Lung microvascular endothelial cell (primary cell): ENCODE results near the gene CCDC178. TPM values are rescaled to one million over a fixed set of nuclear protein-coding genes. Genes with fewer than 3 reads are reported as not detected.
"Not testable (repeated sequence)": the region's sequence is repeated elsewhere in the genome, so short reads cannot be mapped to it uniquely, and the experiment has no call there.

Source experiments
- DNase-seq, 2 donors: peaks; one replicate each; pipeline versions ENCODE4 v3.0.0 to v3.0.0-alpha.2; 2010; ENCODE audit warnings: low read depth in 2 of 2
- total RNA-seq: library from RNA; depleted of rRNA; stranded (reverse); fragments of >200 nt; gene quantifications from 2 replicates; pipeline ENCODE4 v1.2.1, GENCODE V29; 2014

CCDC178 gene
- total RNA-seq, 1 donor from 2014 or later, result not detected

GRCh38 chr18:33212363-33212762 is 228.2 kb downstream of the CCDC178 start:
- DNase-seq, result no peak

- peak; percentile 33 to 36 for DNase-seq
Measured at GRCh38 chr18:33210575-33211189, 229.8 kb downstream of the CCDC178 start.

GRCh38 chr18:33205777-33206176 is 234.7 kb downstream of the CCDC178 start:
- DNase-seq, result no peak

- DNase-seq, result peak; percentile 13 to 46
Measured at GRCh38 chr18:33201509-33201926, 239.0 kb downstream of the CCDC178 start.

GRCh38 chr18:33195795-33196194 is 244.7 kb downstream of the CCDC178 start:
- no peak for DNase-seq

GRCh38 chr18:33194793-33195192 is 245.7 kb downstream of the CCDC178 start:
- DNase-seq, result no peak

GRCh38 chr18:33184958-33185357 is 255.6 kb downstream of the CCDC178 start:
- DNase-seq, result no peak

- peak in 1 of 2 donors; percentile 64 for DNase-seq
Measured at GRCh38 chr18:33184175-33184574, 256.3 kb downstream of the CCDC178 start.

- DNase-seq, result no peak
Measured at GRCh38 chr18:33183136-33183535, 257.4 kb downstream of the CCDC178 start.

- no peak for DNase-seq
Measured at GRCh38 chr18:33181016-33181415, 259.5 kb downstream of the CCDC178 start.

- DNase-seq, result no peak
Measured at GRCh38 chr18:33169218-33169617, 271.3 kb downstream of the CCDC178 start.

- not testable (repeated sequence) for DNase-seq
Measured at GRCh38 chr18:33164121-33164520, 276.4 kb downstream of the CCDC178 start.

- no peak for DNase-seq
Measured at GRCh38 chr18:33161131-33161530, 279.4 kb downstream of the CCDC178 start.

- DNase-seq, result no peak
Measured at GRCh38 chr18:33159151-33159550, 281.4 kb downstream of the CCDC178 start.

GRCh38 chr18:33157893-33158292 is 282.6 kb downstream of the CCDC178 start:
- no peak for DNase-seq

- no peak for DNase-seq
Measured at GRCh38 chr18:33156906-33157470, 283.5 kb downstream of the CCDC178 start.

GRCh38 chr18:33154049-33154448 is 286.5 kb downstream of the CCDC178 start:
- DNase-seq, result no peak

- DNase-seq, result no peak
Measured at GRCh38 chr18:33152376-33152775, 288.1 kb downstream of the CCDC178 start.

GRCh38 chr18:33147811-33148210 is 292.7 kb downstream of the CCDC178 start:
- not testable (repeated sequence) for DNase-seq

GRCh38 chr18:33146014-33146413 is 294.5 kb downstream of the CCDC178 start:
- DNase-seq, result no peak

- peak; percentile 11 to 81 for DNase-seq
Measured at GRCh38 chr18:33135951-33136660, 304.4 kb downstream of the CCDC178 start.

GRCh38 chr18:33132657-33133056 is 307.9 kb downstream of the CCDC178 start:
- no peak for DNase-seq

GRCh38 chr18:33128581-33128980 is 311.9 kb downstream of the CCDC178 start:
- peak in 1 of 2 donors; percentile 67 for DNase-seq
